DOHH2 (cell line): ENCODE measurements around the gene IL7R.

Experiments
- H3F3A ChIP-seq: fragments of 200-600 bp; sonication (generic), shearing (Covaris generic); 2 replicates; pipeline ENCODE4 v1.6.0; 2016; ENCODE audit warnings: antibody characterized with exemption, mild to moderate bottlenecking; ENCODE audit not compliant: control insufficient read depth, insufficient read depth
- H3K27ac ChIP-seq: fragments of 200-600 bp; sonication (generic); 2 replicates; pipeline ENCODE4 v1.5.1; 2014; ENCODE audit warnings: low read depth, mild to moderate bottlenecking, low read length, moderate library complexity
- H3K27me3 ChIP-seq: fragments of 200-600 bp; sonication (generic); 2 replicates; pipeline ENCODE4 v1.6.1; 2014; ENCODE audit warnings: mild to moderate bottlenecking, low read length, mixed read lengths; ENCODE audit not compliant: control insufficient read depth
- H3K36me3 ChIP-seq: fragments of 200-600 bp; sonication (generic); 2 replicates; pipeline ENCODE4 v1.6.1; 2014; ENCODE audit warnings: mild to moderate bottlenecking, low read length, moderate library complexity, mixed read lengths; ENCODE audit not compliant: control insufficient read depth
- H3K4me1 ChIP-seq: fragments of 200-600 bp; sonication (generic); 2 replicates; pipeline ENCODE4 v1.6.1; 2014; ENCODE audit warnings: mild to moderate bottlenecking, low read length, mixed read lengths; ENCODE audit not compliant: control insufficient read depth
- H3K4me2 ChIP-seq: fragments of 200-600 bp; sonication (generic); 2 replicates; pipeline ENCODE4 v1.6.0; 2014; ENCODE audit warnings: mild to moderate bottlenecking, low read length, moderate library complexity
- H3K4me3 ChIP-seq: fragments of 200-600 bp; sonication (generic); 2 replicates; pipeline ENCODE4 v1.5.1; 2014; ENCODE audit warnings: mild to moderate bottlenecking, low read length, mixed read lengths
- H3K79me2 ChIP-seq: fragments of 200-600 bp; sonication (generic); 2 replicates; pipeline ENCODE4 v1.6.1; 2014; ENCODE audit warnings: mild to moderate bottlenecking, low read length, mixed read lengths; ENCODE audit not compliant: control insufficient read depth
- H3K9me2 ChIP-seq: fragments of 200-600 bp; sonication (generic); replicated peaks from 2 replicates; pipeline ENCODE4 v1.6.1; 2014; ENCODE audit warnings: mild to moderate bottlenecking, low read length, mixed read lengths; ENCODE audit not compliant: control insufficient read depth
- H3K9me3 ChIP-seq: fragments of 200-600 bp; sonication (generic); 2 replicates; pipeline ENCODE4 v1.6.1; 2014; ENCODE audit warnings: antibody characterized with exemption, low read length, mixed read lengths; ENCODE audit not compliant: control insufficient read depth, insufficient read depth
- H4K20me1 ChIP-seq: fragments of 200-600 bp; sonication (generic); 2 replicates; pipeline ENCODE4 v1.6.0; 2014; ENCODE audit warnings: low read depth, mild to moderate bottlenecking, antibody characterized with exemption, low read length, moderate library complexity; ENCODE audit not compliant: control insufficient read depth, insufficient read depth
- EZH2phosphoT487 ChIP-seq: fragments of 200-600 bp; sonication (generic); IDR thresholded peaks from 2 replicates; pipeline ENCODE4 v1.6.1; 2017; ENCODE audit warnings: borderline replicate concordance, mild to moderate bottlenecking, antibody characterized with exemption, low read length, moderate library complexity, mixed read lengths
- TF ChIP-seq, protein P1 (sequence below): fragments of 200-600 bp; sonication (generic); IDR thresholded peaks from one replicate; pipeline ENCODE4 v1.5.1; 2014; ENCODE audit warnings: antibody characterized with exemption, mild to moderate bottlenecking, low read depth, low read length; ENCODE audit not compliant: poor library complexity, severe bottlenecking

Gene IL7R

DNA sequence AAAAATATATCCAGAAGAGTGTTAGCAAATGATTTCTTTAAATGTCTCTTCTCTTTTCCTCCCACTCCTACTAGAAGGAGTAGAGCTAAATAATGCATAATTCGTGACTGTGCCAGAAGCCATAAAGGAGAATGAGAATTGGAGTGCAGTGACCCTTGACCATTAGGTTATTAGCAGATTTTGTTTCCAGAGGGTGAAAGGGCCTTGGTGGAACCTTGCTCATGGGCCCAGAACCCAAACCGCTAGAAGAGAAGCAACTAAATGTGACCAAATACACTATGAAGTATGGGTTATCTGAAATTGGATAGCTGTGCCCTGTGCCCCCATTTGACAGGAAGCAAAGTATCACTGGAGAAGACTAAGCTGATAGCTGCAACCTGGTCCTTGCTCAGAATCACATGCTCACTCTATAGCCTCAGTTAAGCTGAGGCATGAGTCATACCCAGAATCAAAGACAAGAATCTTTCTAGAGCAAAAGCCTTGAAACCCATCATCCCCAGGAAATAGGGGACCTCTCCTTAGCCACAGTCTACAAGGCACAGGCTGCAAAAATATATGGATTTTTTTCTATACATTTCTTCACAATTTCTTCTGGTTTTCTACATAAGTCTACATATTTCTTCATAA, 45.5 kb downstream of the IL7R start:
- Histone ChIP-seq H3K9me3 (peaks cover 3% of the 10 kb centered on the region; the same call in 1 of the 2 replicates), H3K9me2 (no peaks in the 10 kb centered on the region), H3K27me3 (no peaks in the 10 kb centered on the region), H3K79me2 (no peaks in the 10 kb centered on the region), H3F3A (peaks cover 22% of the 10 kb centered on the region), H3K4me1 (peaks cover 85% of the 10 kb centered on the region), H4K20me1 (no peaks in the 10 kb centered on the region), H3K36me3 (peaks cover 17% of the 10 kb centered on the region), H3K27ac (peak overlapping the region; percentile 51), H3K4me2 (peak overlapping the region; percentile 41), H3K4me3 (peak overlapping the region; percentile 31)
- TF ChIP-seq, protein P1, sequence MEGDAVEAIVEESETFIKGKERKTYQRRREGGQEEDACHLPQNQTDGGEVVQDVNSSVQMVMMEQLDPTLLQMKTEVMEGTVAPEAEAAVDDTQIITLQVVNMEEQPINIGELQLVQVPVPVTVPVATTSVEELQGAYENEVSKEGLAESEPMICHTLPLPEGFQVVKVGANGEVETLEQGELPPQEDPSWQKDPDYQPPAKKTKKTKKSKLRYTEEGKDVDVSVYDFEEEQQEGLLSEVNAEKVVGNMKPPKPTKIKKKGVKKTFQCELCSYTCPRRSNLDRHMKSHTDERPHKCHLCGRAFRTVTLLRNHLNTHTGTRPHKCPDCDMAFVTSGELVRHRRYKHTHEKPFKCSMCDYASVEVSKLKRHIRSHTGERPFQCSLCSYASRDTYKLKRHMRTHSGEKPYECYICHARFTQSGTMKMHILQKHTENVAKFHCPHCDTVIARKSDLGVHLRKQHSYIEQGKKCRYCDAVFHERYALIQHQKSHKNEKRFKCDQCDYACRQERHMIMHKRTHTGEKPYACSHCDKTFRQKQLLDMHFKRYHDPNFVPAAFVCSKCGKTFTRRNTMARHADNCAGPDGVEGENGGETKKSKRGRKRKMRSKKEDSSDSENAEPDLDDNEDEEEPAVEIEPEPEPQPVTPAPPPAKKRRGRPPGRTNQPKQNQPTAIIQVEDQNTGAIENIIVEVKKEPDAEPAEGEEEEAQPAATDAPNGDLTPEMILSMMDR = no peak
- no peak for TF ChIP-seq EZH2phosphoT487

DNA sequence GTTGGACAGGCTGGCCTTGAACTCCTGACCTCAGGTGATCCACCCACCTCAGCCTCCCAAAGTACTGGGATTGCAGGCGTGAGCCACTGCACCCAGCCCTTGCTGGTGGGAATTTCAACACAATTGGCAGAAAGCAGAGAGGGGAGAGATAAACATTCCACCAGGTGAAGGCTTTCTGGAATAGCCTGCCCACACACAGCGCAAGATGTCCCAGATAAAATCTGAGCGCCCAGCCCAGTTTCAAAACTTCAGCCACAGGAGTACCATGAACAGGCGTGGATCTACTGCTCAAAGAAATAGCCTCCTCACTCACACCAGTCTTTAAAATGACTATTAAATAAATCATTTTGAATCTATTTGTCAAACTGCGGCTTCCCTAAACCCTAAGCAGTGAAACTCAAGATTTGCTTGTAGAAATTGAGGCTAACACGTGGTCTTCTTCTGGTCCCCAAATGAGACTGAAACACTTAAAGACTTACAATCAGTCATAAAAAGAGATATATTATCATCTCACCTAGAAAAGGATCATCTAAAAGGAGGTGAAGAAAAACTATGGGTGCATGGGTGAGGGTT, 47.0 kb downstream of the IL7R start:
- Histone ChIP-seq H3K4me2 (peak overlapping the region; percentile 72), H3K79me2 (no peaks in the 10 kb centered on the region), H3K9me2 (no peaks in the 10 kb centered on the region)

DNA sequence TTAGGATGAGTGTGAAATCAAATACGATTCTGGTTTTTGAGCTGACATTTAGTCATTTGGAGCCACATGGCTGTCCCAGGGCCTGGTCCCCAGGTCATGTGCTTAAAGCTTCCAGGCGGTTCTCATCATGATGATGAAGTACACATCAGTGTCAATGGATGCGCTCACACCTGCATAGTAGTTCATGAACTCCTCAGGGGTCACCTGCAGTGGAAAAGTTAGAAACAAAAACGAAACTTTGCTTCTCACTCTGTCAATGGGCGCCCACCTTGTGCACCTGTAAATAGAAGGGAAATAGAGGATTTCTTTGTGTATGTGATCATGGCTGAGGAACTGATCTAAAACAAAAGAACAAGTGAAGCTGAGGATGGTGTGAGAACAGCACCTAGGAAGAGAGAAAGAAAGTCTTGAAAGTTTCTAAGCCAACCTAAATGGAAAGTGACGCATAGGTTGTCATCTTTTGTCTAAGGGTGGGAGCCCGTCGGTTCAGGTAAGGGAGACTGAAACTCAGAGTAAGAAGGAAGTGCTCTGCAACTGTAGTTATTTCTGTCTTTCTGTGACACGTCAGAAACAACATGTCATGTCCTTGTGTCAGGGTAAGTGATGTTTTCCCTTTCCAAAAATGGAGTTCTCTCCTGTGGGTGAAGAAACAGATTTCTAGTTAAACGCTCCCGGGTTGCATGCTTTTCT, 47.9 kb downstream of the IL7R start:
- Histone ChIP-seq H3K27ac (peak overlapping the region; percentile 91), H3K27me3 (no peaks in the 10 kb centered on the region), H3K79me2 (no peaks in the 10 kb centered on the region), H4K20me1 (no peaks in the 10 kb centered on the region), H3F3A (peaks cover 30% of the 10 kb centered on the region), H3K4me2 (peak overlapping the region; percentile 72), H3K4me3 (peak overlapping the region; percentile 48), H3K9me3 (peaks cover 3% of the 10 kb centered on the region; the same call in 1 of the 2 replicates), H3K9me2 (no peaks in the 10 kb centered on the region), H3K36me3 (peaks cover 23% of the 10 kb centered on the region), H3K4me1 (peaks cover 100% of the 10 kb centered on the region)
- TF ChIP-seq, protein P1 = no peak
- TF ChIP-seq EZH2phosphoT487 = no peak

More for the DNA sequence above, 47.0 kb downstream of the IL7R start:
- Histone ChIP-seq H3K4me1 (peaks cover 100% of the 10 kb centered on the region), H3K36me3 (peaks cover 19% of the 10 kb centered on the region), H3F3A (peaks cover 30% of the 10 kb centered on the region), H3K4me3 (peak overlapping the region; percentile 48), H3K27ac (peak overlapping the region; percentile 91), H4K20me1 (no peaks in the 10 kb centered on the region), H3K27me3 (no peaks in the 10 kb centered on the region), H3K9me3 (peaks cover 3% of the 10 kb centered on the region; the same call in 1 of the 2 replicates)
- TF ChIP-seq, protein P1 = no peak
- no peak for TF ChIP-seq EZH2phosphoT487
